Suppressor macrophage treated with lipopolysaccharide for 1 hour (primary cell): ENCODE results near the gene MPG.

Source experiments
- DNase-seq, 3 donors: peaks; one replicate each; pipeline ENCODE4 v3.0.0-alpha.2; 2020 to 2022

The MPG gene

GRCh38 chr16:50769-51591 lies 27.0 kb upstream of the MPG start:
- DNase-seq, result no peak

- DNase-seq, result peak; percentile 98 to 99 (median 98)
These were observed 24.4 kb upstream of the MPG start, which contains the start of the genes POLR3K and SNRNP25 for GRCh38 chr16:53346-54236. POLR3K (minus strand) TSS chr16:53608; CDS start chr16:53586, 22 bp downstream. SNRNP25 (plus strand) TSS chr16:53828; CDS start chr16:54017, 189 bp downstream.

- DNase-seq, result no peak
These were observed 23.8 kb upstream of the MPG start for GRCh38 chr16:54237-54581.

- no peak for DNase-seq
These were observed 22.4 kb upstream of the MPG start for GRCh38 chr16:55571-56136.

- DNase-seq, result no peak
These were observed 21.6 kb upstream of the MPG start for GRCh38 chr16:56231-56927.

- DNase-seq, result peak; percentile 77 to 81 (median 78)
These were observed 20.3 kb upstream of the MPG start for GRCh38 chr16:57711-58110.

GRCh38 chr16:58491-59439 lies 19.3 kb upstream of the MPG start:
- no peak for DNase-seq

- DNase-seq, result no peak
These were observed 18.5 kb upstream of the MPG start for GRCh38 chr16:59440-60059.

GRCh38 chr16:60166-60565 lies 17.9 kb upstream of the MPG start:
- no peak for DNase-seq

GRCh38 chr16:60929-61878 lies 16.8 kb upstream of the MPG start:
- no peak for DNase-seq

- DNase-seq, result no peak
These were observed 16.1 kb upstream of the MPG start for GRCh38 chr16:61879-62281.

- DNase-seq, result no peak
These were observed 15.6 kb upstream of the MPG start for GRCh38 chr16:62283-62967.

GRCh38 chr16:62968-63391 lies 15.0 kb upstream of the MPG start:
- no peak for DNase-seq

GRCh38 chr16:63466-63865 lies 14.6 kb upstream of the MPG start:
- DNase-seq, result no peak

GRCh38 chr16:63998-64913 lies 13.8 kb upstream of the MPG start:
- DNase-seq, result no peak

GRCh38 chr16:64914-65255 lies 13.1 kb upstream of the MPG start:
- no peak for DNase-seq

- DNase-seq, result peak; percentile 87 to 92 (median 92)
These were observed 12.3 kb upstream of the MPG start for GRCh38 chr16:65745-66144.
